Hippocampal formation (tissue), 2 donors: Measurements from ENCODE around the gene ERI3.

Source experiments
- DNase-seq, 2 donors: peaks; one replicate each; lab custom pipeline; 2025; lab: John Stamatoyannopoulos, UW

The ERI3 gene

GRCh38 chr1:44283524-44284173 lies 71.4 kb downstream of the ERI3 start:
- DNase-seq = no peak

- DNase-seq = no peak
Measured at GRCh38 chr1:44282704-44283426, 72.2 kb downstream of the ERI3 start.

GRCh38 chr1:44281962-44282703 lies 72.9 kb downstream of the ERI3 start:
- DNase-seq = no peak

- DNase-seq = no peak
Measured at GRCh38 chr1:44276901-44277300, 78.2 kb downstream of the ERI3 start.

DNA sequence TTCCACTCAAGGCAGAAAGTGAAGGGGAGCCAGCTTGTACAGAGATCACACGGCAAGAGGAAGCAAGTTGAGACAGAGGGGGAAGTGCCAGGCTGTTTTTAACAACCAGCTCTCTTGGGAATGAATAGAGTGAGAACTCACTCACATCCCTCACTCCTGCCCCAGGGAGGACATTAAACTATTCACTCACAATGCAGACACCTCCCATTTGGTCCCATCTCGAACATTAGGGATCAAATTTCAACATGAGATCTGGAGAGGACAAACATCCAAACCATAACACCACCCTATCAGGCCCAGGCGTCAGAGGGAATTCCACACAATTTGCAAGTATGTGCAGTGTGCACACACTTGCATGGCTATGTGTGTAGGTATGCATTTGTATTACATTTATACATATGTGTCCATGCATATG lies 79.1 kb downstream of the ERI3 start:
- no peak for DNase-seq

- no peak for DNase-seq
Measured at GRCh38 chr1:44275296-44275962, 79.6 kb downstream of the ERI3 start.

- no peak for DNase-seq
Measured at GRCh38 chr1:44273560-44274350, 81.3 kb downstream of the ERI3 start.

DNA sequence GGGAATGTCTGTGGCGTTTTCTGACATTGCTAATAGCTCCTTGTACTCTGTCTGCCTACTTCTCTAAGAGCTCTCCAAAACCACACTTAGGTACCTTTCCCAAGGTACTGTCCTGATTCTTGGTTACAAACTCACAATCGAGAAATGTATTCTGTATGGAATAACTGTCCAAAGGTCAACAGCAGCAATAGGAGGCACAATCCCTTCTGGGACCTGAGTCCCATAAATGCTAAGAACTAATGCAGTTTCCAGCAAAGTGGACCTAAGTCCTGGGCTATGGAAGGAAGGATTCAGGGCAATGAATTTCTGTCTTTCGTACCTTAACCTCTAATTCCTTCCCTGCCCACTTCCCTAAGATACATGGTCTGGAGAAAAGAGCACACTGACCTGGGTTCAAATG lies 82.1 kb downstream of the ERI3 start:
- no peak for DNase-seq

DNA sequence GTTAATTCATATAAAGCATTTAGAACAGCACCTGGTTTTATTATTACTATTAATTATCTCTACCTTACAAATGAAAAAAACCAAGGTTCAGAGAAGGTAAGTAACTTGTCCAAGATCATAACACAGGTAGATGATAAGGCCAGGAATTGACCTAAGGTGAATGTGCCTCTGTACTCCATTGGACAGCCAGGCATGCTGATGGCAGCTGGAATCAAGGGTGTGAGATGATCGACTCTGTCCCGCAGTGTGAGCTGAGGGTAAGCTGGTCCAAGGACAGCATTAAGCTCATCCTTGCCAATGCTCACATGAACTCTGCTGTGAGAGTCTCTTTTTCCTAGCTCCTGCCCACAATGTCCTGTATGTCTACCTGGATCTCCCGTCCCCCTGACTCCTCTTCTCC lies 83.4 kb downstream of the ERI3 start:
- no peak for DNase-seq

DNA sequence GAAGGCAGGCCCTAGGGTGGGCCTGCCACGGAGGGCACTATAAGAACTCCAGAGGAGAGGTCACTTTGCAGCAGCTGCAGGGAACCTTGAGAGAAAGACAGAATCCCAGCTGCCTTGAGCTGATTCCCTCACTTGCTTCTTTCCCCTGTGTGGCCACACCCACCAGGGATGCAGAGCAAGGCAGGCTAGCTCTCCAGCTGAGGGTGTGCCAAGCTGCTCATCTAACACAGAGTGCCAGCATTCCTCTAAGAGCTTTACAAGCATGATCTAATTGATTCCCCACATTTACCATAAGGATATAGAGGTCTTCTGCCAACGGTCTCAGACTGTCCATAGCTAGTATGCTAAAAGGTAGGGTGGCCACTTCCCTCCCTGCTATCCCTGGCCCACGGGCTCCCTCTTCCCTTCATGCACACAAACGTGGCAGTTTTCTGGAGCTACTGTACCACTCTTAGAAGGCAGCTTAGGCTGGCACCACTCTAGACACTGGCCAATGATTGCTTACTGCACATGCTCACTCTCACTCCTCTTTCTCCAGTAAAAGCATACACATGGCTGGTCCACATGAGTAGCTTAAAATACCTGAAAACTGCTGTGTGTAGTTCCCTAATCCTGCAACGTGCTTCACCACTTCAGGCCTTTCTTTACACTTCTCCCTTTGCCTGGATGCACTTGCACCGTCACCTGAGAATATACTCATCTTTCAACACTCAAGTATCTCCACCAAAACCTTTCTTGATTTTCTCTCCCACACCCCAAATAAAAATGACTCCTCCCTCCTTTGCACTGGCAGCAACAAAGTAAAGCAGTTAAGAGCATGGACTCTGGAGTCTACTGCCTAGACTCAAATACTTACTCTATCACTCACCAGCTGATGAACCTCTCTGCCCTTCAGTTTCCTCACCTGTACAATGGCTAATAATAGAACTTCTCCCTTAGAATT lies 84.1 kb downstream of the ERI3 start:
- no peak for DNase-seq

- no peak for DNase-seq
Measured at GRCh38 chr1:44268054-44268453, 87.0 kb downstream of the ERI3 start.

DNA sequence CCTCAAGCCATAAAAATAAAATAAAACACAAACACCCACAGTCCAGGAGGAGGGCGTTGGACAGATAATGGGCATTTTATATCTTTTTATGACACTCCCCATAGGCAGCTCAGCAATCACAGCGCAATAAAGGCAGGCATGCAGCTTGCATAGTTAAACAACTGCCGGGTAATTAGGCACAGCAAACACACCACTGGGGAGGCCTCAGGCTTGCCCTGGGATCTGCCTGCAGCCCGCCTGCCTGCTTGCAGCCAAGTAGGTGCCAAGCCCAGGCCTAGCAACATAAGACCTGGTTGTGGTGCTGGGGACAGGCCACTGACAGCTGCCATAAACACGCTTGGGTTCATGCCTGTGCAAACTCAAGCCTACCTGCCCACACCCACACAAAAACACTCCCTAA lies 87.6 kb downstream of the ERI3 start:
- DNase-seq = no peak

DNA sequence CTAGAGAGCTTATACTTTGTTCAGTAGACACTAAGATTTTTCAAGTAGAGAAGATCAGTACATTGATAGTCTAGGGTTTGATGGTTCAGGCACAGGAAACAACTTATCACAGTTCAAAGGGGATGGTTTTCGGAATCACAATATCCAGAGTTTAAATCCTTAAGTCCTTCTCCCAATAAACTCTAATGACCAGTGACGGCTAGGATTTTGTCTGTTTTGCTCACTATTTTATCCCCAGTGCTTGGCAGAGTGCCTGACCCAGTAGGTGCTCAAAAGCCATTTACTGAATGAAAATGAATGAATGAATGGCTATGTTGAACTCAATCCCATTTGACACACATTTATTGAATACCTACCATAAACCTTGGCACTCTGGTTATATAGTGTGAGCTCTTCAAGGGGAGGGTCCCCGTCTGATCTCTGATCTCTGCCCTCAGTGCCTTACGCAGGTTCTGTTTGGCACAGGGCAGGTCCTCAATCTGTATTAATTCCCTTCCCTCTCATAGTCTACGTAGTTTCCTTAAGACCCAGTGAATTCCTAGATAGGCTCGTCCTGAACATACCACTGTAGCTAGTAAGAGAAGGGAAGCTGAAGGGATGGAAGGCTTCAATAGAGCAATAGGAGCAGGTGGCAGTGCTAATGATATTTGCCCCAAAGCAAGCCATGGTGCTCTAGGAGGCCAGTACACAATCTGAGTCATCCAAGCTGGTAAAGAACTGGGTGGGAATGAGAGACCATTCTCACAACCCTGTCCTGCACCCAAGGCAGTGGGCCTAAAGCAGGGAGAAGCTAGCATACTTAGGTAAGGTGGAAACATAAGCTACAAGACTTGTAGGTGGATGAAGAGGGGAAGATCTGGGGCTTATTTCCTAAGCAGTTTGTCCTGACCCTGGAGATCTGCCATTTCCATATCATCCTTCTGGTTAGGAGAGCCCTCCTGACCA lies 88.4 kb downstream of the ERI3 start:
- no peak for DNase-seq

DNA sequence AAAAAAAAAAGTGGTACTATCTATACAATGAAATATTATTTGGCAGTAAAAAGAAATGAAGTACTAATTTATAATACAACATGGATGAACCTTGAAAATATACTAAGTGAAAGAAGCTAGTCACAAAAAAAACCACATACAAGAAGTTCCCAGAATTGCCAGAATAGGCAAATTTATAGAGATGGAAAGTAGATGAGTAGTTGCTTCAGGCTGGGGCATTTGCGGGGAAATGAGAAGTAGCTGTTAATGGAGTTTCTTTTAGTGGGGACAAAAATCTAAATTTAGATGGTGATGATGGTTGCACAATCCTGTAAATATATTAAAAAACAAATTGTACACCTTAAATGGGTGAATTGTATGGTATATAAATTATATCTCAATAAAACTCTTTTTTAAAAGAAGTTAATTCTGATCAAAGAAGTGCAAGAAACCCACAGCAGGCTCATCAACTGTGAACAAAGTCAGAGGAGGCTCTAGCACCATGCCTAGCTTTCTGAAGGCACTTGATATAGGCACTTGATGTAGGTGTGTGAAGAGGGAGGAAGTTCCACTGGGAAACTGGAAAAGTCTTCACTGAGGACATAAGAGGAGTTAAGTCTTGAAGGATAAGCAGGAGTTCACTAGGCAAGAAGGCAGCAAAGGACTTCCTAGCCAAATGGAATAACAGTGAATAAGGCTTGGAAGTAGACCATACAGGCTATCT lies 89.2 kb downstream of the ERI3 start:
- no peak for DNase-seq

GRCh38 chr1:44264451-44264771 lies 90.6 kb downstream of the ERI3 start:
- DNase-seq = no peak

DNA sequence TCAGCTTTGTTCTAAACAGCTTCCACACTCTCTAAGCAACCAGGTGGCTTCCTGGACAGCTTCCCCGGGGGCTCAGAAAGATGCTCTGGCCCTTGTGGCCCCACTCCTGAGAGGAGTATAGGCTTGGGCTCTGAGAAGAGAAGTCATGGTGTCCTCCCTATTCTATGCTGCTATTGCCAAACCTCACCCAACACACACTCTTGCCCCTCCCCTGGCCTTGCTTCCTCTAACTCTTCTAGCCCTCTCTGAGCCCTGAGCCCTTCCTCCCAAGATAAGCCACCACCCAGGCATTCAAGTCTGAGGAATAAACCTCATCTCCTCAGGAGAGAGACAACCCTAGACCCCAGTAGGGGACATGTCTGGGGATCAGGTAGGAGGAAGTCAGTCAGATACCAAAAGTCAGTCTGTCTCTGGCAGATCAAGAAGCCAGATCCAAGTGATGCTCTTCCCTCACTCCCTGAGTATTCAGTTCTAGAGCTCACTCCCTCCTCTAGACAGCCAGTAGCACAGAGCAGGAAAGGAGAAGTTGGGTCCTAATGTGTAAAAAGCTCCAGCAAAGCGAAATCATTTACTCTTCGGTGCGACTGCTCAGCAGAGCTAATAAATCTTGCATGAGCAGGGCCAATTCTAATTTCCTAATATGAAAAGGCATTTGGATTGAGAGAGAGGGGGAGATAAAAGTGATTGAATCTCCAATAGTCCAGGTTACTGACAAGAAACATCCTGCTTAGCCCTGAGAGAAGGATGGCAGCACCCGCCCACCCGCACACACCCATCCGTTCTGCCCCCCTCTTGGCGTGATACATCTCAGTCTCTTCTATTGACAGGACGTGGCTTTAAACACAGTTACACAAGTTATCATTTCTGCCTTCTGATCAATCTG lies 91.2 kb downstream of the ERI3 start:
- no peak for DNase-seq

GRCh38 chr1:44262816-44263567 lies 92.1 kb downstream of the ERI3 start:
- DNase-seq = no peak
